EH (cell line): ENCODE data around the gene TUNAR.

Experiments used
- DNase-seq: peaks from one replicate; pipeline ENCODE4 v3.0.0-alpha.2; 2015; ENCODE audit warnings: low read depth

Gene TUNAR

GRCh38 chr14:95876761-95877538 lies at the start of gene TUNAR:
TSS of gene TUNAR (plus strand) at chr14:95876832.
- peak; percentile 24 for DNase-seq

GRCh38 chr14:95828649-95829265 lies 47.9 kb upstream of the TUNAR start:
- no peak for DNase-seq

- DNase-seq: no peak
Measured at GRCh38 chr14:95829321-95829720, 47.3 kb upstream of the TUNAR start.

GRCh38 chr14:95830386-95830785 lies 46.2 kb upstream of the TUNAR start:
- DNase-seq: no peak

DNA sequence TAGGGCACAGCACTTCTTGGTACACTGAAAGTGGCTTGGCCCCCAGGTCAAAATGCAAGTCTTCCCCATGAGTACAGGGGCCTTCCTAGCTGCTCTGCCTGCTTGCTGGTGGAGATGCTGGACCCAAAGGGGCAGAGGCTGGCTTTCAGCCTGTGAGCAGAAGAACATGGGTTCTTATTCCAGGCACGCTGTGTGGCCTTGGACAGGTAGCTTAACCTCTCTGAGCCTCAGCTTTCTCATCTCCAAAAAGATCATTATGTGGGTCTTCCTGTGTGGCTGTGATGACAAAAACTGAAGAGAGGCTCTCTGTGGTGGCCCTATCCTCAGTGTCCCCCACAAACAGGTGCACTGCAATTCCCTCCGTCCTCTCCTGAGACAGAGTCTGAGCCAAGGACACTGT lies 45.6 kb upstream of the TUNAR start:
- DNase-seq: no peak

- DNase-seq: no peak
Measured at GRCh38 chr14:95831468-95831867, 45.2 kb upstream of the TUNAR start.

- DNase-seq: no peak
Measured at GRCh38 chr14:95832012-95832411, 44.6 kb upstream of the TUNAR start.

- peak; percentile 2 for DNase-seq
Measured at GRCh38 chr14:95833429-95833828, 43.2 kb upstream of the TUNAR start.

GRCh38 chr14:95834496-95834895 lies 42.1 kb upstream of the TUNAR start:
- DNase-seq: no peak

GRCh38 chr14:95835121-95835730 lies 41.4 kb upstream of the TUNAR start:
- DNase-seq: no peak

DNA sequence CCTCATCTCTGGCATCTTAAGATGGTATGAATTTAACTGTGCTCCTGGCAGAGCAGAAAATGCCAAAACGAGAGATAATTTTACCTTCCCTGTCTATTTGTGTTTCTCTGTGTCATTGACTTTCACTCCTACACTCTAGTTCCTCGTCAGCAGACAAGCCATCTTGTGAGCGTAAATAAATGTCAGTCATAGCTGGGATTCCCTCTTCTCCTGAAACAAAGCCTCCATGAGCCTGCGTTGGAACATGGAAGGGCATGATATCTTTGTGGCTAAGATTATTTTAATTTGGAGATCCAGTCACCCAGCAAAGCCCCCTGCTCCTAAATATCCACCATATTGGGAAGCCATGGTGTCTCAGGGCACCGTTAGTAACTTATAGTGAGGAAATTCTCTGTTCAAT lies 37.8 kb upstream of the TUNAR start:
- no peak for DNase-seq

GRCh38 chr14:95840094-95840700 lies 36.4 kb upstream of the TUNAR start:
- no peak for DNase-seq

- DNase-seq: no peak
Measured at GRCh38 chr14:95841668-95842067, 35.0 kb upstream of the TUNAR start.

- DNase-seq: no peak
Measured at GRCh38 chr14:95849761-95850160, 26.9 kb upstream of the TUNAR start.

DNA sequence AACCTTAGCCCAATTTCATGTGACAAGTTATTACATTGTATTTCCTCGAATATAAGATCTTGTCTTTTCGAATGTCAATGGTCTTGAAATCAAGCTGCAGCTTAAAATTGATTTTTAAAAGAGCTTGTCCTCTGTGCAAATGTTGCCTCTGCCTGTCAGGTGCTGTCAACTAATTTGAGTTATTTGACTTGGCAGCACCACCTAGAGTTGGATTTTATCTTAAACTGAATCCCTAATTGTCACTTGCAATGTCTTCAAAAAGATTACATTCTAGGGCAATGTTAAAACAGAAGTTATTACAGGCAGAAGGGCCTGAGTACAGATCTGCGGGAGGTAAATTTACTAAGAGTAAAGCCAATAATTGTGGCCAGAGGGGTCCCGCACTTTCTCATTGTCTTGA lies 26.2 kb upstream of the TUNAR start:
- no peak for DNase-seq

DNA sequence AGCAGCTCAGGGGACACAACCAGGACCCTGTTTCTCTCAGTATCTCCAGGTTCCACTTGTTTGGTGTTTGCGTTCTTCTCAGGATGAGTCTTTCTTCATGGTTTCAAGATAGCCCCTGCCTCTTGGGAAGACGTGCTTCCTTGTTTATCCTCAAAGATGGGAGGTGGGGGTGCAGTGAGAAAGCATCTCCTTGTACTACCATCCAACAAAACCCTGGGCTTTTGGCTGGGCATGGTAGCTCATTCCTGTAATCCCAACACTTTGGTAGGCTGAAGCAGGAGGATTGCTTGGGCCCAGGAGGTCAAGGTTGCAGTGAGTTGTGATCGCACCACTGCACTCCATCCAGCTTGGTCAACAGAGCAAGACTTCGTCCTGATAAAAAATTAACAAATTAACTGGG lies 21.0 kb upstream of the TUNAR start:
- no peak for DNase-seq

GRCh38 chr14:95857275-95857674 lies 19.4 kb upstream of the TUNAR start:
- DNase-seq: no peak

DNA sequence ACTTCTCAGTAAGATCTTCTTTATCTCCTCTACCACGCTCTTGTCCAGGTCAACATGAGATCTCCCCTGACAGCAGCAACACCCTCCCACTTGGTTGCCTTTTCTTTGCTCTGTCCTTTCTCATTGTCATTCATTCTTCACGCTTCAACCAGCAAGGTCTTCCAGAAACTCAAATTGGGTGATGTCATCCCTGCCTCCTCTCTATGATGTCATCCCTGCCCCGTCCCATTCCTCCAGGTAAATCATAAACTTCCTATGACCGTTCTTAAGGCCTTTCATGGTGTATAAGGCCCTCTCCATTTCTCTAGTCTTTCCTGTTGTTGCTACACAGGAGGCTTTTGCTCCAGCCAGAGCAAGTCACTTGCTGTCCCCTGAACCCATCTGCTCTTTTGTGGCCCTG lies 17.7 kb upstream of the TUNAR start:
- DNase-seq: no peak

GRCh38 chr14:95862243-95862642 lies 14.4 kb upstream of the TUNAR start:
- peak; percentile 34 for DNase-seq

DNA sequence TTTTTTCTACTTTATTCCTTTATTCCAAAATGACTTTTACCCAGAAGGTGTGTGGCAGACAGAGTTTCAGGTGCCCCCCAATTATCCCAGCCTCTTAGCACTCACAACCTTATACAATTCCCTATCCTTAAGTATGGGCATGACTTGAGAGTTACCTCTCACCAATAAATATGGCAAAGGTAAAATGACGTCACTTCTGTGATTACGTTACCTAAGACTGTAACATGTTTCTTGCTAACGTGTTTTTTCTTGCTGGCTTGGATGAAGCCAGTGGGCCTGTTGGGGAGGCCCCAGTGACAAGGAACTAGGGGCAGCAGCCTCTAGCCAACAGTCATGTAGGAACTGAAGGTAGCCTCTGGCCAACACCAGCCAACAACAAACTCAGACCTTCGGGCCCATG lies 13.3 kb upstream of the TUNAR start:
- no peak for DNase-seq

GRCh38 chr14:95869776-95870175 lies 6.9 kb upstream of the TUNAR start:
- DNase-seq: no peak

DNA sequence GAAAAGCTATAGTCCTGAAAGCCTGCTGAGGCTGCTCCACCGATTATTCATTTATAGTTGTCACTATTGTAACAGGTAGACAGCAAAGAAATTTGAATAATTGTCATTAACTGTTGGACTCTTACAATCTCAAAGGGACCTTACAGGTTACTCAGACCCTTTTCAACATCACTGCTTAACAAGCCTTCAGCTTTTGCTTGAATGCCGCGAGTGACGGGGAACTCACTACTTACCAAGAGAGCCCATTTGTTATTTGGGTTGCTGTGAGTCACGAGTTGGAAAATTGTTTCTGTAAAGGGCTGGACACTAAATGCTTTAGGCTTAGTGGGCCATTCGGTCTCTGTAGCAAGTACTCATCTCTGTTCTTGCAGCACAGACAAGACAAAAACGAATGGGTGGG lies 5.9 kb upstream of the TUNAR start:
- no peak for DNase-seq

DNA sequence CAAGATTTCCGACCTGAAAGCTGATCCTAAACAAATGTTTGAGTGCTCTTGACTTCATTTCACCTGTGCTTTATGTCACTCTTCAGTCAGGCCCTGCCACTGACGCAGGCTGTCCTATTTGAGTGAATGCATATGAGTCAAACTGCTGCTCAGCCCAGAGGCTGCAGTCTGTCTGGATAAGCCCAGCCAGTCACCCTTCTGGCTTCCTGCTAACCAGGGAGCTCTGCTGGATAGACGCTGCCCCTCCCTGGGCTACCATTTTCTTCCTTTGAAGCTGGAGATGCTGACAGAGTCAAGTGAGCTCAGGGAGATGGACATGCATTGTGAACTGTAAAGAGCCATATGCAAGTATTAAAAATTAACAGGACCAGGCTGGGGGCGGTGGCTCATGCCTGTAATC lies 5.1 kb upstream of the TUNAR start:
- DNase-seq: no peak
